GM12878 (cell line): Measurements from ENCODE around the gene TNS4. TPM values are rescaled to one million over a fixed set of nuclear protein-coding genes. Genes with fewer than 3 reads are reported as not detected.

Source experiments
- ATAC-seq: fragments of 200-7000 bp; cut with Tn5 transposase; 3 replicates; pipeline ENCODE4 v1.9.1; 2020; ENCODE audit warnings: mild to moderate bottlenecking, moderate library complexity
- BruUV-seq: library from RNA; stranded (reverse); fragments of 400-500 nt; replicated peaks from 2 replicates; lab custom pipeline; 2021; lab: Mats Ljungman, UMichigan
- CTCF ChIA-PET: fragments of 300-600 bp; sonication (Branson Sonifier 250); formaldehyde crosslinking; extraction: SDS; loops from one replicate; lab custom pipeline; 2021; ENCODE audit warnings: inconsistent platforms; lab: Yijun Ruan, JAX
- POLR2A ChIA-PET: fragments of 350-600 bp; formaldehyde crosslinking; extraction: SDS; loops from one replicate; lab custom pipeline; 2021; ENCODE audit warnings: inconsistent platforms; lab: Charles Lee
- RAD21 ChIA-PET: fragments of 300-600 bp; sonication (Branson Sonifier 250); formaldehyde crosslinking; loops from one replicate; lab custom pipeline; 2023; ENCODE audit warnings: antibody characterized with exemption; ENCODE audit not compliant: unreplicated experiment; lab: Charles Lee
- SMC1A ChIA-PET: fragments of 300-600 bp; sonication (Branson Sonifier 250); formaldehyde crosslinking; loops from one replicate; lab custom pipeline; 2023; ENCODE audit not compliant: unreplicated experiment, uncharacterized antibody; lab: Charles Lee
- DNase-seq: peaks from one replicate; pipeline ENCODE4 v3.0.0-alpha.2; 2011; ENCODE audit warnings: low read depth, low spot score
- FAIRE-seq: peaks from 3 replicates; lab custom pipeline; 2011; peaks lifted over from hg19 to GRCh38; lab: Jason Lieb, UNC
- H2AFZ ChIP-seq: 2 replicates; pipeline ENCODE4 v1.6.0; 2011; ENCODE audit warnings: low read depth, low read length, control low read depth; ENCODE audit not compliant: control insufficient read depth
- H3K27ac ChIP-seq: 2 replicates; pipeline ENCODE4 v1.5.1; 2011; ENCODE audit warnings: control low read depth; ENCODE audit not compliant: control insufficient read depth, insufficient read depth
- H3K27me3 ChIP-seq, 2 experiments: replicated peaks in 1 of 2; 2 replicates each; pipeline versions ENCODE4 v1.6.0 to v1.6.1; 2011; ENCODE audit warnings: low read length in 1 of 2; ENCODE audit not compliant: control insufficient read depth in 2 of 2, insufficient read depth in 2 of 2
- H3K36me3 ChIP-seq, 2 experiments: 2 replicates each; pipeline ENCODE4 v1.5.1; 2011; ENCODE audit warnings: low read length in 1 of 2; ENCODE audit not compliant: control insufficient read depth in 2 of 2, insufficient read depth in 2 of 2
- H3K4me1 ChIP-seq: 2 replicates; pipeline ENCODE4 v1.6.1; 2011; ENCODE audit warnings: mild to moderate bottlenecking, low read length, moderate library complexity, mixed read lengths; ENCODE audit not compliant: control insufficient read depth, insufficient read depth
- H3K4me2 ChIP-seq: 2 replicates; pipeline ENCODE4 v1.6.0; 2011; ENCODE audit warnings: control low read depth; ENCODE audit not compliant: control insufficient read depth, insufficient read depth
- H3K4me3 ChIP-seq: fragments of 200-600 bp; sonication (generic); 2 replicates; pipeline ENCODE4 v1.5.1; 2016
- H3K79me2 ChIP-seq: 2 replicates; pipeline ENCODE4 v1.6.0; 2011; ENCODE audit warnings: low read length; ENCODE audit not compliant: control insufficient read depth, insufficient read depth
- H3K9ac ChIP-seq: 2 replicates; pipeline ENCODE4 v1.8.0; 2011; ENCODE audit warnings: low read length, control low read depth, mixed read lengths; ENCODE audit not compliant: control insufficient read depth, insufficient read depth
- H3K9me3 ChIP-seq: replicated peaks from 3 replicates; pipeline ENCODE4 v1.5.1; 2011; ENCODE audit warnings: mild to moderate bottlenecking, low read length; ENCODE audit not compliant: control insufficient read depth, insufficient read depth
- H4K20me1 ChIP-seq: 2 replicates; pipeline ENCODE4 v1.6.0; 2011; ENCODE audit not compliant: control insufficient read depth, insufficient read depth
- HCFC1 ChIP-seq: fragments of 150-350 bp; IDR thresholded peaks from 2 replicates; pipeline ENCODE4 v1.6.1; 2014; ENCODE audit warnings: low read length
- MTA3 ChIP-seq: IDR thresholded peaks from 2 replicates; pipeline ENCODE4 v1.6.1; 2012; ENCODE audit warnings: low read length, inconsistent platforms, borderline replicate concordance
- NR2C2 ChIP-seq: IDR thresholded peaks from 2 replicates; pipeline ENCODE4 v1.6.1; 2011; ENCODE audit warnings: borderline replicate concordance, low read depth; ENCODE audit not compliant: control insufficient read depth, insufficient read length
- RAD51 ChIP-seq: fragments of 450-650 bp; IDR thresholded peaks from 2 replicates; pipeline ENCODE4 v1.6.1; 2016; ENCODE audit warnings: moderate library complexity, mild to moderate bottlenecking, inconsistent platforms
- RB1 ChIP-seq: fragments of 450-650 bp; formaldehyde crosslinking; IDR thresholded peaks from 2 replicates; pipeline ENCODE4 v1.6.1; 2017; ENCODE audit warnings: mild to moderate bottlenecking, borderline replicate concordance
- SMARCA5 ChIP-seq: fragments of 450-650 bp; IDR thresholded peaks from 2 replicates; pipeline ENCODE4 v1.6.1; 2017; ENCODE audit warnings: mild to moderate bottlenecking
- SRF ChIP-seq, 2 experiments: IDR thresholded peaks; 2 replicates each; pipeline ENCODE4 v1.6.1; 2011; ENCODE audit warnings: low read depth in 2 of 2, low read length in 2 of 2, mild to moderate bottlenecking in 1 of 2, moderate library complexity in 1 of 2
- TCF3 ChIP-seq: IDR thresholded peaks from 2 replicates; pipeline ENCODE4 v1.6.1; 2012; ENCODE audit warnings: low read depth, mild to moderate bottlenecking, low read length, borderline replicate concordance; ENCODE audit not compliant: insufficient read depth
- ZNF622 ChIP-seq: fragments of 450-650 bp; IDR thresholded peaks from 2 replicates; pipeline ENCODE4 v1.6.1; 2017; ENCODE audit warnings: mild to moderate bottlenecking, inconsistent platforms
- WGBS: methylation state at CpG from one replicate; pipeline ENCODE4 v1.1.6; 2016; ENCODE audit warnings: low lambda C conversion rate; ENCODE audit not compliant: insufficient replicate concordance, insufficient coverage; ENCODE audit errors: missing lambda C conversion rate; 5-methylcytosine and 5-hydroxymethylcytosine counted together
- in situ Hi-C: fragments of 300-500 bp; cut with MboI; formaldehyde crosslinking; loops from 9 replicates; pipeline ENCODE4 v1.14.3; 2018; ENCODE audit warnings: mixed read lengths
- intact Hi-C: fragments of 100-400 bp; cut with micrococcal nuclease; formaldehyde crosslinking; loops from one replicate; pipeline ENCODE4 v1.14.2; 2022; ENCODE audit not compliant: unreplicated experiment
- polyA plus RNA-seq, 11 experiments: library from polyadenylated mRNA; depleted of rRNA in 4 of 11; unstranded in 6 of 11; stranded (reverse) in 5 of 11; fragments of >200 nt; fragmentation: Nextera tagmentation in 4 of 11; fragmentation: Illumina TruSeq in 1 of 11; extraction: Ambion mirVana in 4 of 11; extraction: Trizol in 1 of 11; gene quantifications; 1 replicate in 1 of 11; 2 replicates in 10 of 11; pipeline versions ENCODE4 v1.2.1 to v1.2.3, GENCODE V29; 2011 to 2016; ENCODE audit warnings: inconsistent platforms in 2 of 11, missing spikeins in 2 of 11, low read depth in 1 of 11
- total RNA-seq, 4 experiments: library from RNA; depleted of rRNA in 3 of 4; stranded (reverse); fragments of >200 nt in 3 of 4; fragmentation: Illumina TruSeq in 1 of 4; extraction: Trizol in 1 of 4; gene quantifications; 2 replicates each; pipeline versions ENCODE4 v1.2.1 to v1.2.3, GENCODE V29; 2013 to 2021
- TF ChIP-seq, protein P1 (sequence below): IDR thresholded peaks from 2 replicates; pipeline ENCODE4 v1.6.1; 2012; ENCODE audit warnings: low read depth, low read length, improper control_type of control experiment
- TF ChIP-seq, protein P2 (sequence below), 3 experiments: IDR thresholded peaks in 2 of 3; conservative IDR thresholded peaks in 1 of 3; 2 replicates each; pipeline ENCODE4 v1.5.1; 2011; ENCODE audit warnings: low read depth in 3 of 3, low read length in 3 of 3, mild to moderate bottlenecking in 3 of 3, control low read depth in 2 of 3, moderate library complexity in 2 of 3, inconsistent platforms in 1 of 3, mixed read lengths in 1 of 3; ENCODE audit not compliant: control insufficient read depth in 2 of 3, insufficient read depth in 1 of 3; ENCODE audit errors: extremely low read depth in 1 of 3

The TNS4 gene
- total and polyA plus RNA-seq, 10 of the 15 experiments (the other 5 are each of a cell fraction or from before 2014, with no cell fraction given): 0.10 to 0.90 (median 0.68) TPM; not detected in 2

DNA sequence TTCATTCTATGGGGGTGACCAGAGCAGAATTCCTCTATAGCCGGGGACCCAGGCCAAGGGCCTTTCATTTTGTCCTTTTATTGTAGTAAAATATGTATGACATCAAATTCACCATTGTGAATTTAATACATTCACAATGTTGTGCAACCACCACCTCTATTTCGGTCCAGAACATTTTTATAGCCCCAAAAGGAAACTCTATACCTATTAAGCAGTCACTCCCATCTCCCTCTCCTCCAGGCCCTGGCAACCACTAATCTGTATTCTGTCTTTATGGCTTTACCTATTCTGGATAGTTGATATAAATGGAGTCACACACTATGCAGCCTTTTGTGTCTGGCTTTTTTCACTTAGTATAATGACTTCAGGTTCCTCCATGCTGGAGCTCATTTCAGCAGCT lies 9.7 kb upstream of the TNS4 start:
- CTCF ChIA-PET: interaction anchor here (0.9 to 1.4 kb wide), 4 partner anchors 16 to 73 kb away, joined by 3 to 5 read pairs (median 4); no protein-coding TSS in a partner anchor
- RAD21 ChIA-PET: no interaction called here

More for the DNA sequence above, 9.7 kb upstream of the TNS4 start:
- Histone ChIP-seq H3K4me3 (no peak overlapping the region), H4K20me1 (no peaks in the 10 kb centered on the region), H3K27ac (no peak overlapping the region), H3K9me3 (no peaks in the 10 kb centered on the region), H3K4me1 (peaks cover 4% of the 10 kb centered on the region), H3K36me3 (no peaks in the 10 kb centered on the region), H3K4me2 (no peak overlapping the region), H2AFZ (no peak overlapping the region), H3K9ac (no peak overlapping the region), H3K27me3 (no peaks in the 10 kb centered on the region; a peak in 1 of 4 replicates), H3K79me2 (no peaks in the 10 kb centered on the region)
- SMC1A ChIA-PET: interaction anchor here (0.8 to 1.0 kb wide), 4 partner anchors 9 to 100 kb away, joined by 3 read pairs; partner anchors contain the start of gene TNS4
- intact Hi-C loops (no loop called here), in situ Hi-C loops (no loop called here)
- POLR2A ChIA-PET: no interaction called here
- DNase-seq (no peak), FAIRE-seq (no peak), ATAC-seq (no peak)
- BruUV-seq: no TSS peak
- TF ChIP-seq ZNF622 (no peak), RAD51 (no peak), MTA3 (no peak), NR2C2 (no peak), HCFC1 (no peak), TCF3 (no peak), RB1 (no peak), SMARCA5 (no peak), SRF (IDR thresholded peaks at IDR 0.05; ENCODE audit: low read depth in 2 of 2, low read length in 2 of 2) (no peak)
- TF ChIP-seq, protein P1, sequence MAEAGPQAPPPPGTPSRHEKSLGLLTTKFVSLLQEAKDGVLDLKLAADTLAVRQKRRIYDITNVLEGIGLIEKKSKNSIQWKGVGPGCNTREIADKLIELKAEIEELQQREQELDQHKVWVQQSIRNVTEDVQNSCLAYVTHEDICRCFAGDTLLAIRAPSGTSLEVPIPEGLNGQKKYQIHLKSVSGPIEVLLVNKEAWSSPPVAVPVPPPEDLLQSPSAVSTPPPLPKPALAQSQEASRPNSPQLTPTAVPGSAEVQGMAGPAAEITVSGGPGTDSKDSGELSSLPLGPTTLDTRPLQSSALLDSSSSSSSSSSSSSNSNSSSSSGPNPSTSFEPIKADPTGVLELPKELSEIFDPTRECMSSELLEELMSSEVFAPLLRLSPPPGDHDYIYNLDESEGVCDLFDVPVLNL: no peak
- TF ChIP-seq, protein P2, sequence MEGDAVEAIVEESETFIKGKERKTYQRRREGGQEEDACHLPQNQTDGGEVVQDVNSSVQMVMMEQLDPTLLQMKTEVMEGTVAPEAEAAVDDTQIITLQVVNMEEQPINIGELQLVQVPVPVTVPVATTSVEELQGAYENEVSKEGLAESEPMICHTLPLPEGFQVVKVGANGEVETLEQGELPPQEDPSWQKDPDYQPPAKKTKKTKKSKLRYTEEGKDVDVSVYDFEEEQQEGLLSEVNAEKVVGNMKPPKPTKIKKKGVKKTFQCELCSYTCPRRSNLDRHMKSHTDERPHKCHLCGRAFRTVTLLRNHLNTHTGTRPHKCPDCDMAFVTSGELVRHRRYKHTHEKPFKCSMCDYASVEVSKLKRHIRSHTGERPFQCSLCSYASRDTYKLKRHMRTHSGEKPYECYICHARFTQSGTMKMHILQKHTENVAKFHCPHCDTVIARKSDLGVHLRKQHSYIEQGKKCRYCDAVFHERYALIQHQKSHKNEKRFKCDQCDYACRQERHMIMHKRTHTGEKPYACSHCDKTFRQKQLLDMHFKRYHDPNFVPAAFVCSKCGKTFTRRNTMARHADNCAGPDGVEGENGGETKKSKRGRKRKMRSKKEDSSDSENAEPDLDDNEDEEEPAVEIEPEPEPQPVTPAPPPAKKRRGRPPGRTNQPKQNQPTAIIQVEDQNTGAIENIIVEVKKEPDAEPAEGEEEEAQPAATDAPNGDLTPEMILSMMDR (IDR thresholded peaks at IDR 0.05 in 2 of 3, conservative IDR thresholded peaks at IDR 0.05 in 1 of 3; ENCODE audit: control insufficient read depth in 2 of 3, extremely low read depth in 1 of 3, insufficient read depth in 1 of 3, low read depth in 3 of 3, low read length in 3 of 3): no peak
- WGBS: 30% methylated on average over 2 of the region's 2 CpGs
